Left kidney (tissue), 2 donors: ENCODE measurements around the gene CPT1C. TPM values are rescaled to one million over a fixed set of nuclear protein-coding genes. Genes with fewer than 3 reads are reported as not detected.

Experiments used
- DNase-seq: peaks from one replicate; pipeline ENCODE4 v3.0.0-alpha.2; 2013
- polyA plus RNA-seq: library from polyadenylated mRNA; unstranded; fragments of 120-200 nt; gene quantifications from one replicate; pipeline ENCODE4 v1.2.1, GENCODE V29; 2013; ENCODE audit not compliant: insufficient read length

CPT1C gene
- polyA plus RNA-seq, 1 donor = 11.5 TPM

- no peak for DNase-seq
These were observed 32.1 kb upstream of the CPT1C start for GRCh38 chr19:49658566-49659442.

GRCh38 chr19:49660338-49660961 lies 30.5 kb upstream of the CPT1C start:
- no peak for DNase-seq

GRCh38 chr19:49662011-49662410 lies 28.9 kb upstream of the CPT1C start:
- DNase-seq = no peak

GRCh38 chr19:49663224-49663623 lies 27.7 kb upstream of the CPT1C start:
- no peak for DNase-seq

GRCh38 chr19:49664171-49665035 lies 26.5 kb upstream of the CPT1C start:
- DNase-seq = peak; percentile 79

GRCh38 chr19:49665036-49665350 lies 25.9 kb upstream of the CPT1C start:
- no peak for DNase-seq

GRCh38 chr19:49665351-49666119 lies 25.4 kb upstream of the CPT1C start, which contains the start of the genes BCL2L12 and IRF3:
TSS of gene BCL2L12 (plus strand) at chr19:49665933. CDS start at chr19:49666693, 760 bp downstream.
TSS of gene IRF3 (minus strand) at chr19:49665857. CDS start at chr19:49664838, 1,019 bp downstream.
- peak; percentile 96 for DNase-seq

GRCh38 chr19:49666120-49666444 lies 24.8 kb upstream of the CPT1C start:
- DNase-seq = no peak

GRCh38 chr19:49667473-49667872 lies 23.4 kb upstream of the CPT1C start:
- DNase-seq = no peak

- no peak for DNase-seq
These were observed 21.4 kb upstream of the CPT1C start for GRCh38 chr19:49669516-49669915.

- DNase-seq = peak; percentile 75
These were observed 18.6 kb upstream of the CPT1C start for GRCh38 chr19:49672131-49672919.

GRCh38 chr19:49676136-49676783 lies 14.7 kb upstream of the CPT1C start:
- peak; percentile 92 for DNase-seq

- DNase-seq = peak; percentile 100
These were observed 14.1 kb upstream of the CPT1C start for GRCh38 chr19:49676784-49677230.

- DNase-seq = no peak
These were observed 13.6 kb upstream of the CPT1C start, which contains the start of gene PRMT1 for GRCh38 chr19:49677231-49677900. TSS of gene PRMT1 (plus strand) at chr19:49677271. CDS start at chr19:49677281, 10 bp downstream.

GRCh38 chr19:49677901-49678674 lies 12.8 kb upstream of the CPT1C start:
- peak; percentile 90 for DNase-seq

- DNase-seq = no peak
These were observed 11.7 kb upstream of the CPT1C start for GRCh38 chr19:49678985-49679770.

GRCh38 chr19:49679771-49680413 lies 11.0 kb upstream of the CPT1C start:
- DNase-seq = no peak
